ENCODE data around the gene TRMO.

DNA sequence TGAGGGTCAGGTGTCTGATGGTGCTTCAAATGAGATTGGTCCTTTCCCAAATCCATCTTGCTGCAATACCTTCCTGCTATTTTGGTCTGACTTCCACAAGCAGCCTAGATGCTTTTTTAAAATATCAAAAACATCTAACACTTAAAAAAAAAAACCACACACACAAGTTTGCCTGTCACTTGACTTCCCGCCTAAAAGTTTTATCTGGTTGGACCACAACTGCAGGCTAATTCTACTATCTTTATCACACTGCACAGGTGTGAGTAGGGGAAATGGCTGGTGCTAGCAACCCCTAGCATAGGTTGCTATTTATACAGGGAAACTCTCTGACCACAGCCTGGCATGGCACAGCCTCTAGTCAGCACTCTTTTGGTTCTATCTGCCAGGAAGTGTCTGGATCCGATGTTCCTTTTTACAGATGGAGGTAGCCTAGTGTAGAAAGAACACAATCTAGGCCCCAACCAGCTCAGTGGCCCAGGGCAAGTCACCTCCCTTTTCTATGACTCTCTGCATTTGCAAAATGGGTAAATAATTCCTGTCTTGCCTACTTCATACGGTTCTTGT, 15.9 kb upstream of the TRMO start, which contains the start of gene HEMGN:
- TF ChIP-seq, protein P1, sequence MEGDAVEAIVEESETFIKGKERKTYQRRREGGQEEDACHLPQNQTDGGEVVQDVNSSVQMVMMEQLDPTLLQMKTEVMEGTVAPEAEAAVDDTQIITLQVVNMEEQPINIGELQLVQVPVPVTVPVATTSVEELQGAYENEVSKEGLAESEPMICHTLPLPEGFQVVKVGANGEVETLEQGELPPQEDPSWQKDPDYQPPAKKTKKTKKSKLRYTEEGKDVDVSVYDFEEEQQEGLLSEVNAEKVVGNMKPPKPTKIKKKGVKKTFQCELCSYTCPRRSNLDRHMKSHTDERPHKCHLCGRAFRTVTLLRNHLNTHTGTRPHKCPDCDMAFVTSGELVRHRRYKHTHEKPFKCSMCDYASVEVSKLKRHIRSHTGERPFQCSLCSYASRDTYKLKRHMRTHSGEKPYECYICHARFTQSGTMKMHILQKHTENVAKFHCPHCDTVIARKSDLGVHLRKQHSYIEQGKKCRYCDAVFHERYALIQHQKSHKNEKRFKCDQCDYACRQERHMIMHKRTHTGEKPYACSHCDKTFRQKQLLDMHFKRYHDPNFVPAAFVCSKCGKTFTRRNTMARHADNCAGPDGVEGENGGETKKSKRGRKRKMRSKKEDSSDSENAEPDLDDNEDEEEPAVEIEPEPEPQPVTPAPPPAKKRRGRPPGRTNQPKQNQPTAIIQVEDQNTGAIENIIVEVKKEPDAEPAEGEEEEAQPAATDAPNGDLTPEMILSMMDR (IDR thresholded peaks at IDR 0.05): no peak
- TF ChIP-seq POLR2A (IDR thresholded peaks at IDR 0.05): no peak
